Transverse colon (tissue), 4 donors: ENCODE results near the gene TRUB1. TPM values are rescaled to one million over a fixed set of nuclear protein-coding genes. Genes with fewer than 3 reads are reported as not detected.

Experiments
- DNase-seq: peaks from one replicate; pipeline ENCODE4 v3.0.0-alpha.2; 2019
- H3K27ac ChIP-seq, 4 donors: fragments of 200-600 bp; sonication (generic); 2 replicates each; pipeline ENCODE4 v1.5.1; 2016 to 2018; ENCODE audit warnings: inconsistent platforms in 4 of 4
- H3K27me3 ChIP-seq: fragments of 200-600 bp; sonication (generic); 2 replicates; pipeline ENCODE4 v1.5.1; 2017; ENCODE audit warnings: inconsistent platforms
- H3K36me3 ChIP-seq, 4 donors: fragments of 200-600 bp; sonication (generic); 2 replicates each; pipeline ENCODE4 v1.5.1; 2017 to 2019; ENCODE audit warnings: inconsistent platforms in 4 of 4
- H3K4me1 ChIP-seq, 4 donors: fragments of 200-600 bp; sonication (generic); 2 replicates each; pipeline ENCODE4 v1.5.1; 2017 to 2020; ENCODE audit warnings: inconsistent platforms in 4 of 4
- H3K4me3 ChIP-seq, 4 donors: fragments of 200-600 bp; sonication (generic); 1 replicate in 1 of 4; 2 replicates in 3 of 4; pipeline versions ENCODE4 v1.5.1 to v1.6.1; 2017 to 2019; ENCODE audit warnings: inconsistent platforms in 4 of 4
- H3K9me3 ChIP-seq, 2 donors: fragments of 200-600 bp; sonication (generic); 2 replicates each; pipeline ENCODE4 v1.5.1; 2017 to 2019; ENCODE audit warnings: inconsistent platforms in 2 of 2
- EP300 ChIP-seq: sonication (generic); formaldehyde crosslinking; IDR thresholded peaks from one replicate; pipeline ENCODE4 v1.6.1; 2017; ENCODE audit warnings: antibody characterized with exemption, low read depth
- POLR2A ChIP-seq: fragments of 450-650 bp; IDR thresholded peaks from one replicate; pipeline ENCODE4 v1.6.1; 2016; ENCODE audit warnings: antibody characterized with exemption, mild to moderate bottlenecking, moderate library complexity
- POLR2AphosphoS5 ChIP-seq, 3 donors: sonication (generic); formaldehyde crosslinking; IDR thresholded peaks; one replicate each; pipeline ENCODE4 v1.6.1; 2016; ENCODE audit warnings: antibody characterized with exemption in 3 of 3
- WGBS, 2 donors: methylation state at CpG; one replicate each; pipeline ENCODE4 v1.1.5; 2018; ENCODE audit warnings: low coverage in 1 of 2; 5-methylcytosine and 5-hydroxymethylcytosine counted together
- in situ Hi-C, 4 donors: fragments of 200-750 bp; cut with MboI; loops; one replicate each; pipeline versions ENCODE4 v1.15.0 to v1.15.1; 2017; ENCODE audit warnings: low sequenced_read_pairs in 3 of 4, low pct_ligation_motif_present in 1 of 4, low pct_unique_long_range_greater_than_20kb in 1 of 4
- intact Hi-C: fragments of 100-400 bp; cut with DNase I; formaldehyde crosslinking; loops from one replicate; pipeline ENCODE4 v1.15.1; 2023; ENCODE audit warnings: low total_unique reads
- total RNA-seq, 4 donors: library from RNA; depleted of rRNA; stranded (reverse); fragments of >200 nt; gene quantifications; one replicate each; pipeline ENCODE4 v1.1.0, GENCODE V29; 2016
- TF ChIP-seq, protein P1 (sequence below), 5 experiments: fragments of 200-600 bp in 3 of 5; fragments of 450-650 bp in 2 of 5; sonication (generic) in 3 of 5; IDR thresholded peaks; 1 replicate in 2 of 5; 2 replicates in 3 of 5; pipeline ENCODE4 v1.5.1; 2016 to 2017; ENCODE audit warnings: antibody characterized with exemption in 5 of 5, inconsistent platforms in 3 of 5, mild to moderate bottlenecking in 2 of 5, moderate library complexity in 1 of 5

TRUB1 gene
- total RNA-seq, 4 donors from 2014 or later = 14.6 to 40.0 (median 21.1) TPM

DNA sequence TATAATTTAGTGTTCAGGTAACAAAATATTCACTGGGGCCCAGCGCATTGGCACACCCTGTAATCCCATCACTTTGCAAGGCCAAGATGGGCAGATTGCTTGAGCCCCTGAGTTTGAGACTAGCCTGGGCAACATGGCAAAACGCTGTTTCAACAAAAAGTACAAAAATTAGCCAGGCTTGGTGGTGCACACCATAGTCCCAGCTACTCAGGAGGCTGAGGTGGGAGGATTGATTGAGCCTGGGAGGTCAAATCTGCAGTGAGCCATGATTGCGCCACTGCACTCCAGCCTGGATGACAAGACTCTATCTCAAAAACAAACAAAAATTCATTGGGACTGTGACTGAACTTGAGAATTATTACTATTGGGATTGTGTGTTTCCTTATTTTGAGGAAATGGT is 40.4 kb upstream of the TRUB1 start:
- Histone ChIP-seq H3K9me3 (no peaks in the 10 kb centered on the region), H3K36me3 (no peaks in the 10 kb centered on the region), H3K27me3 (no peaks in the 10 kb centered on the region), H3K27ac (no peak overlapping the region), H3K4me1 (no peaks in the 10 kb centered on the region), H3K4me3 (no peak overlapping the region)
- WGBS, 2 donors = 87 to 100% methylated on average over 1 to 3 of the region's 3 CpGs
- no peak for DNase-seq
- TF ChIP-seq POLR2AphosphoS5 (IDR thresholded peaks at IDR 0.05) = no peak
- TF ChIP-seq, protein P1, sequence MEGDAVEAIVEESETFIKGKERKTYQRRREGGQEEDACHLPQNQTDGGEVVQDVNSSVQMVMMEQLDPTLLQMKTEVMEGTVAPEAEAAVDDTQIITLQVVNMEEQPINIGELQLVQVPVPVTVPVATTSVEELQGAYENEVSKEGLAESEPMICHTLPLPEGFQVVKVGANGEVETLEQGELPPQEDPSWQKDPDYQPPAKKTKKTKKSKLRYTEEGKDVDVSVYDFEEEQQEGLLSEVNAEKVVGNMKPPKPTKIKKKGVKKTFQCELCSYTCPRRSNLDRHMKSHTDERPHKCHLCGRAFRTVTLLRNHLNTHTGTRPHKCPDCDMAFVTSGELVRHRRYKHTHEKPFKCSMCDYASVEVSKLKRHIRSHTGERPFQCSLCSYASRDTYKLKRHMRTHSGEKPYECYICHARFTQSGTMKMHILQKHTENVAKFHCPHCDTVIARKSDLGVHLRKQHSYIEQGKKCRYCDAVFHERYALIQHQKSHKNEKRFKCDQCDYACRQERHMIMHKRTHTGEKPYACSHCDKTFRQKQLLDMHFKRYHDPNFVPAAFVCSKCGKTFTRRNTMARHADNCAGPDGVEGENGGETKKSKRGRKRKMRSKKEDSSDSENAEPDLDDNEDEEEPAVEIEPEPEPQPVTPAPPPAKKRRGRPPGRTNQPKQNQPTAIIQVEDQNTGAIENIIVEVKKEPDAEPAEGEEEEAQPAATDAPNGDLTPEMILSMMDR (IDR thresholded peaks at IDR 0.05) = no peak
- TF ChIP-seq EP300 = no peak
- TF ChIP-seq POLR2A = no peak
- in situ Hi-C loops (loop anchor here in 1 of 4 donors (25.0 kb wide), 1 partner anchor 215 kb away; no protein-coding TSS in a partner anchor), intact Hi-C loops (no loop called here)

DNA sequence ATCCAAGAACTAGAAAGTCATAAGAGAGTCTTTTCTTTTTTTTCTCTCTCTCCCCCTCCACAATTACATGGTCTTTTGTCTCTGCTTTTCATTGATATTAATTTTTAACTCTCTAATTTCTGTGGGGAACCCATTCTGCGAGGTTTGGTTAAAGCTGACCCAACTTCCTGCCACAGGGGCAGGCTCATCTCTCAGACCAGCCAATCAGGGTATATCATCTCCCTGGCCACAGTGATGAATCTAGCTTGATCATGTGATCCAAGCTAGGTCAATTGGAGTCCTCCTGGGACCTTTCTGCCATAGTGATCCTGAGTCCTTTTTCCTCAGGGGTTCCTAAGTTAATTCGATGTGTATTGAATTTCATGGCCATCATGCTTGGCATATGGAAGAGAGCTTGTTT is 38.0 kb upstream of the TRUB1 start:
- in situ Hi-C loops = loop anchor here in 1 of 4 donors (25.0 kb wide), 1 partner anchor 212 kb away; no protein-coding TSS in a partner anchor
- WGBS, 2 donors = 90 to 91% methylated on average over 2 of the region's 2 CpGs
- Histone ChIP-seq H3K27ac (no peak overlapping the region), H3K9me3 (no peaks in the 10 kb centered on the region), H3K4me3 (no peak overlapping the region), H3K4me1 (no peaks in the 10 kb centered on the region), H3K27me3 (no peaks in the 10 kb centered on the region), H3K36me3 (no peaks in the 10 kb centered on the region)
- DNase-seq = no peak
- TF ChIP-seq POLR2AphosphoS5 (IDR thresholded peaks at IDR 0.05) (no peak), EP300 (no peak), POLR2A (no peak)
- TF ChIP-seq, protein P1 (IDR thresholded peaks at IDR 0.05) = no peak
- intact Hi-C loops = no loop called here

DNA sequence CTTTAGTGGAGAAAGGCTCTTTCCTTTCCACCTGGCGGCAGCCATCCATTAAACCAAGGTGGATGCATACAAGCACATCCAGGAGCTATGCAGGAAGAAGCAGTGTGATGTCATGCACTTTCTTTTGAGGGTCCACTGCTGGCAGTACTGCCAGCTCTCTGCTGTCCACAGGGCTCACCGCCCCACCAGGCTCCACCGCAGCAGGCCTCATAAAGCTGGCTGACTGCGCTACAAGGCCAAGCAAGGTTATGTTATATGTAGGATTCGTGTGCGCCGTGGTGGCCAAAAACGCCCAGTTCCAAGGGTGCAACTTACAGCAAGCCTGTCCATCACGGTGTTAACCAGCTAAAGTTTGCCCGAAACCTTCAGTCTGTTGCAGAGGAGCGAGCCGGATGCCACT is 37.3 kb upstream of the TRUB1 start:
- Histone ChIP-seq H3K36me3 (no peaks in the 10 kb centered on the region), H3K9me3 (no peaks in the 10 kb centered on the region), H3K27ac (no peak overlapping the region), H3K4me3 (no peak overlapping the region), H3K27me3 (no peaks in the 10 kb centered on the region), H3K4me1 (no peaks in the 10 kb centered on the region)
- WGBS, 2 donors = 96 to 100% methylated on average over 1 to 12 of the region's 12 CpGs
- intact Hi-C loops (no loop called here), in situ Hi-C loops (no loop called here)
- no peak for DNase-seq
- no peak for TF ChIP-seq POLR2AphosphoS5 (IDR thresholded peaks at IDR 0.05)
- TF ChIP-seq, protein P1 (IDR thresholded peaks at IDR 0.05) = no peak
- TF ChIP-seq POLR2A = no peak
- TF ChIP-seq EP300 = no peak

DNA sequence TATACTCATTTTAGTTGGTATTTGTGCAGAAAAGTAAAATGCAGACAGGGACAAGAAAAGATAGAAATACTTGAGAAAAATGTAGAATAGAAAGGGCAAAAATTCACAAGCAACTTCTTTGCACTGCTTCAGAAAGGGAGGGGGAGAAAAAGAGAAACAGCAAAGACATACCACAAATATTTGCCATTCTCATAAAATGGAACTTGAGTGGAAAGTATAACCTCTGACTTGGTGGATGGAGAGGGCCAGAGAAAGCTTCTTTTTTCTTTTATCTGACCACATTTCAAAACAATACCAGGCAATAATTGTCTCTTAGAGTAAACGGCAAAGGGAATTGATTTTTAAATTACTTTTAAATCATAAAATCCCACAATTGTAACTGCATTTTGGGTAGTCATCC is 35.8 kb upstream of the TRUB1 start:
- intact Hi-C loops = no loop called here
- Histone ChIP-seq H3K27ac (no peak overlapping the region), H3K36me3 (no peaks in the 10 kb centered on the region), H3K9me3 (no peaks in the 10 kb centered on the region), H3K4me3 (no peak overlapping the region), H3K4me1 (no peaks in the 10 kb centered on the region), H3K27me3 (no peaks in the 10 kb centered on the region)
- in situ Hi-C loops = no loop called here
- no peak for DNase-seq
- TF ChIP-seq POLR2AphosphoS5 (IDR thresholded peaks at IDR 0.05) (no peak), EP300 (no peak), POLR2A (no peak)
- TF ChIP-seq, protein P1 (IDR thresholded peaks at IDR 0.05) = no peak
- WGBS, 2 donors = 13 to 32% methylated on average over 1 of the region's 1 CpG
